ACC112 (cell line): ENCODE data around the gene MSANTD1.

ENCODE experiments used
- H2AFZ ChIP-seq: fragments of 200-600 bp; sonication (generic); one replicate; pipeline ENCODE4 v1.6.0; 2017; ENCODE audit warnings: antibody characterized with exemption, low read length; ENCODE audit not compliant: unreplicated experiment
- H3K27ac ChIP-seq: fragments of 200-600 bp; sonication (generic); 2 replicates; pipeline ENCODE4 v1.5.1; 2014; ENCODE audit warnings: low read depth, mild to moderate bottlenecking, antibody characterized with exemption, low read length, moderate library complexity
- H3K27me3 ChIP-seq: fragments of 200-600 bp; sonication (generic); 2 replicates; pipeline ENCODE4 v1.6.1; 2014; ENCODE audit warnings: mild to moderate bottlenecking, antibody characterized with exemption, low read length, moderate library complexity, mixed read lengths; ENCODE audit not compliant: insufficient read depth
- H3K36me3 ChIP-seq: fragments of 200-600 bp; sonication (generic); 2 replicates; pipeline ENCODE4 v1.6.1; 2016; ENCODE audit warnings: mild to moderate bottlenecking, antibody characterized with exemption, low read length, moderate library complexity, mixed read lengths; ENCODE audit not compliant: insufficient read depth
- H3K4me1 ChIP-seq: fragments of 200-600 bp; sonication (generic); one replicate; pipeline ENCODE4 v1.6.1; 2016; ENCODE audit warnings: low read length, mixed read lengths; ENCODE audit not compliant: insufficient read depth, unreplicated experiment, control insufficient read depth
- H3K4me3 ChIP-seq: fragments of 200-600 bp; sonication (generic); 2 replicates; pipeline ENCODE4 v1.5.1; 2014; ENCODE audit warnings: mild to moderate bottlenecking, low read depth, low read length
- H3K79me2 ChIP-seq: fragments of 200-600 bp; sonication (generic); one replicate; pipeline ENCODE4 v1.6.0; 2016; ENCODE audit warnings: low read length; ENCODE audit not compliant: control insufficient read depth, unreplicated experiment, insufficient read depth

Gene MSANTD1

DNA sequence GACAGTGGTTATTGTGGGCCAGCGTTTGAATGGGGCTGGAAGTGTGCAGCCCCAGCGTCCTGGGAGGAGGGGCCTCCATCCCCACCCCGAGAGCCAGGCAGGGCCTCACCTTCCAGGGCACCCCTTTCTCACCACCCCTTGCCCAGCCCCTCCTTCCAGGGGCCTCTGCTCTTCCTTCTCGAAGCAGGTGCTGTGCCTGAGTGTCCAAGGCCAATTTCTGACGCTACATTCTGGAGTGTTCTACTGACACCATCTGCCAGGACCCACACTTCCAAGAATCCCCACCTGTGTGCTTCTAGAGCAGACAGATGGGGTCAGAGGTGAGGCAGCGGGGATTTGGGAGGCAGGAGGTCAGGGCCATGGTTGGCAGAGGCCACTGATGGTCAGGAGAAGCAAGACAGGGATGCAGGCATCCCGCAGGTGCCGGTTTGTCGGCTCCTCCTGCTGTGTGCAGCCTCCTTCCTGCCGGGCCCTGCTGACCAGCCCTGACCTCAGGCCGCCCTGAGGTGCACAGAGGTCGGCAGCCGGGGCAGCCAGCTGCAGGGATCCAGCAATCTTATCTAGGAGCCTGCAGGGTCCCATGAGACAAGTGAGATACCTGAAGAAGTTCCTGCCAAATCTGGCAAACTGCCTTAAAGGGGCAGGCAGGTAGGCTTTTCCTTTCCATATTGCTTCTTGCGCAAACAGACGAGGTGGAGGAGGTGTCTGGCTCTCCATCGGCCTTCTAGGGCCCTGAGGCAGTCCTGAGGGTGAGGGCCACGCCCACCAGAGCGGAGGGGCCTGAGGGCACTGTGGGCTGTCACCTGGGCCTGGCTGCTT, 18.8 kb downstream of the MSANTD1 start:
- H3K79me2 ChIP-seq, result no peaks in the 10 kb centered on the region
- no peak overlapping the region for H3K27ac ChIP-seq
- no peak overlapping the region for H2AFZ ChIP-seq
- H3K27me3 ChIP-seq, result peaks cover 8% of the 10 kb centered on the region; the same call in 1 of the 2 replicates
- H3K4me3 ChIP-seq, result no peak overlapping the region
- H3K36me3 ChIP-seq, result no peaks in the 10 kb centered on the region
- no peaks in the 10 kb centered on the region for H3K4me1 ChIP-seq

DNA sequence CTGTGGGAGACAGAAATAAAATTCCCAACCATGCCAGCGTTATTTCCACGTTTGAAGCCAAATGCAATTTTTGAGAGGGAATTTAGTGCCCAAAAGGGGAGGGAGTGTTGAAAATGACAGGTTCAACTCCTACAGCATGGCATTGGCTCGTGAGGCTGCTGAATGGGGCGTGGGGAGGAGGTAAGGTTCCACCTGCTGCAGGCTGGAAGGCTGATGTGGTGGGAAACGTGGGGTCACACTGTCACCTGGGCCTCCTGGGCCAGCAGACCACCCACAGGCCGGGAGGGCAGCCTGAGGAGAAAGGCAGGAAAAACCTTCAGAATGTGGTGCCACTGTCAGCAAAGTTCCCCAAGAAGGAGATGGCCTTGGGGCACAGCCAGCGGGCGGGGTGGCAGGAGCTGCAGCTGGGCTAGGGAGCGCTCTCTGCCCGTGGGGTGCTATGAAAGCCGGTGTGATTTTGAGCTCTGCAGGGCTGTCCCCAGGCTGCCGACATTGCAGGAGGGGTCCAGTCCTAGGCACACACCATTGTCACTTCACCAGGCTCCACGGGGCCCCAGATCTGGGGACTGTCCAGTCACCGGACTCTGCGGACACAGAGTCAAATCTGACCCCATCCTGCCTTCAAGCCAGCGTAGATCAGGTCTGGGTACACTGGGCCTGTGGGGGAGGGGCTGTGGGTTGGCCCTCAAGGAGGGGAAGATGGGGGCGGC, 19.6 kb downstream of the MSANTD1 start:
- Histone ChIP-seq H3K79me2 (no peaks in the 10 kb centered on the region), H3K4me1 (no peaks in the 10 kb centered on the region), H3K36me3 (no peaks in the 10 kb centered on the region), H3K4me3 (no peak overlapping the region), H3K27me3 (peaks cover 8% of the 10 kb centered on the region; the same call in 1 of the 2 replicates), H3K27ac (no peak overlapping the region), H2AFZ (no peak overlapping the region)

DNA sequence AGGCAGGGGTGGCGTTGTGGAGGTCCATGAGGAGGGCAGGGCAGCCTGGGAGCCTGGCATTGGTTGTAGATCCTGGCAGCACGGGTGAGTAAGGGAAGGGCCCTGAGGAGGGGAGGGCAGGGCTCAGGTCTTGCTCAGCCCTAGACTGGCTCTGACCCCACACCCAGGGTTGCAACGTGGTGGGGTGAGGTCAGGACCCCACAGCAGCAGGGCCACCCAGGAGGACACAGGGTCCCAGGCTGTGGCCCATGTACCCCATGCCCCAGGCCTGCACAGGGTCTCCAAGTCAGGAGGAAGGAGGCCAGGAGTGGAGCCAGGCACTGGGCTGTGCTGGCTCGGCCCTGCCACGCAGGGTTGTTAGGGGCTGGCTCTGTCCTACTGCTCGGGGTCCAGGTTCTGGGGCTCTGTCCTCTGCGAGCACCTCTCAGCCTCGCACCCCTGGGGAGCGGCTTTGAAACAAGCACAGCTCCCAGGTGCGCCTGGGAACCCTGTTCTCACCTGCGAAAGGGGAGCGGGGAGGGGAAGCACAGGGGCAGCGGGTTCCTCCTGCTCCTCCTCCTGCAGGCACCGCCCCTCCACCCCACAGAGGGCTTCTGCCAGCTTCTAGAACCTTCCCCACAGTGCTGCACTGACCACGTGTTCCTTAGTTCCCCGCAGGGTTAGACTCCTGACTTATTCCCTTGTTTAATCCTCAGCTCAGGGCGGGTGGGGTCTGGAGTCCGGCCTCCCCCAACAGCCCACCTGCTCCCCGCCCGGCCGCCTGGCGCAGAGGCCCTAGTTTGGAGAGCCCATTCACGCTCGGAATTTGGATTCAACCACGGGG, 20.4 kb downstream of the MSANTD1 start:
- Histone ChIP-seq H3K79me2 (no peaks in the 10 kb centered on the region), H3K36me3 (no peaks in the 10 kb centered on the region), H3K27ac (no peak overlapping the region), H3K4me3 (no peak overlapping the region), H3K4me1 (no peaks in the 10 kb centered on the region), H2AFZ (no peak overlapping the region), H3K27me3 (peaks cover 8% of the 10 kb centered on the region; the same call in 1 of the 2 replicates)

DNA sequence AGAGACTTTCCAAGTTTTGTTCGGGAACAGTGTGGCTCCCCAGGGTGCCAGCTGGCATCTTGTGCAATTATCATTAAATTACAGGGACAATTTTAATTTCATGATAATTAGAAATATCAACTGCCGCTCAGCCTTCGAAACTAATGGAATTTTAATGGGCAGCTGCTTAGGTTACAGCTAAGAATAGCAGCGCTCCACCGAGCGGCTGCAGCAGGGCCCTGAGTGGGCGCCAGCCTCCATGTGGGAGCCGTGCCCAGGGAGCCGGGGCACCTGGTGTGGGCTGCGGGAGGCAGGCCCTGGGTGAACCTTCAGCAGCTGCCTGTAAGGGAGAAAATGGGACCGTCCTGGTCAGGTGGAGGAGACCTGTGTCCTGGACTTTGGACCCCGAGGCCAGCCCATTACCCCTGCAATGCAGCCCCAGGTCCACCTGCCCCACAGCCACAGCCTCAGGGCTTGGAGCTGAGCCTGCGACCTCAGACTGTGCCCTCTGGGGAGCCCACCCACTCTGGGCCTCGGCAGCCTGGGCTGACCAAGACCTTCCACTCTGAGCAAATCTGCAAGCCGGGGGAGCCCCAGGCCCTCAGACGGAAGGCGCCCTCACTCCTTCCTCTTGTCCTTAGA, 21.1 kb downstream of the MSANTD1 start:
- Histone ChIP-seq H2AFZ (no peak overlapping the region), H3K27ac (no peak overlapping the region), H3K4me1 (no peaks in the 10 kb centered on the region), H3K4me3 (no peak overlapping the region), H3K36me3 (no peaks in the 10 kb centered on the region), H3K27me3 (peaks cover 8% of the 10 kb centered on the region; the same call in 1 of the 2 replicates), H3K79me2 (no peaks in the 10 kb centered on the region)

DNA sequence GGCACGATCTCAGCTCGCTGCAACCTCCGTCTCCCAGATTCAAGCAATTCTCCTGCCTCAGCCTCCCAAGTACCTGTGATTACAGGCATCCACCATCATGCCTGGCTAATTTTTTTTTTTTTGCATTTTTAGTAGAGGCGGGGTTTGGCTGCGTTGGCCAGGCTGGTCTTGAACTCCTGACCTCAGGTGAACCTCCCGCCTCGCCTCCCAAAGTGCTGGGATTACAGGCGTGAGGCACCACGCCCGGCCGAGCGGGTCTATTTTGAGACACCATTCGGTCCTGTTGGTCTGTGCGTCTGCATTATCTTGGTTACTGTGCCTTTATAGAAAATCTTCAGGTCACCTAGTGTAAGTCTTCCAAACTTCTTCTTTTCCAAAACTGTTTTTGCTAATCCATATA, 22.2 kb downstream of the MSANTD1 start:
- Histone ChIP-seq H3K4me1 (no peaks in the 10 kb centered on the region), H3K27me3 (peaks cover 8% of the 10 kb centered on the region; the same call in 1 of the 2 replicates), H3K79me2 (no peaks in the 10 kb centered on the region), H2AFZ (no peak overlapping the region), H3K36me3 (no peaks in the 10 kb centered on the region), H3K4me3 (no peak overlapping the region), H3K27ac (no peak overlapping the region)

DNA sequence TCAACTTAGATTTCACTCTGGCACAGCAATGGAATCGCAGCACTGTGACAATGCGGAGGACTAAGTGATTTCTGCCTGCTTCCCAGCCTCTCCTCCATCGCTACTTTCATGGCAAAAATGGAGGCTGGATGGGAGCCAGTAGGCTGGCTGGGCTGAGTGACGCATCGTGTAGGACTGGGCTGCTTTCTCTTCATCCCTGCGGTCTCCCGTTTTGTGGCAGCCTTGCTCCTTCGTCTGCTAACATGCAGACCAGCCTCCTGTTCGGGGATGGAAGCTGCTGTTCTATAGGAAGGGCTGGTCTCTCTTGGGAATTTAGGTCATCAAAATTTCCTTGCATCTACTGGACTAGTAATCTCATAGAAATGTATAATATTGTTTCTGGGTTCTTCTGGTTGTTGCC, 28.0 kb downstream of the MSANTD1 start:
- H3K27me3 ChIP-seq, result peaks cover 31% of the 10 kb centered on the region
- no peaks in the 10 kb centered on the region for H3K4me1 ChIP-seq
- no peak overlapping the region for H3K4me3 ChIP-seq
- no peak overlapping the region for H3K27ac ChIP-seq
- no peaks in the 10 kb centered on the region for H3K79me2 ChIP-seq
- H3K36me3 ChIP-seq, result no peaks in the 10 kb centered on the region
- no peak overlapping the region for H2AFZ ChIP-seq

DNA sequence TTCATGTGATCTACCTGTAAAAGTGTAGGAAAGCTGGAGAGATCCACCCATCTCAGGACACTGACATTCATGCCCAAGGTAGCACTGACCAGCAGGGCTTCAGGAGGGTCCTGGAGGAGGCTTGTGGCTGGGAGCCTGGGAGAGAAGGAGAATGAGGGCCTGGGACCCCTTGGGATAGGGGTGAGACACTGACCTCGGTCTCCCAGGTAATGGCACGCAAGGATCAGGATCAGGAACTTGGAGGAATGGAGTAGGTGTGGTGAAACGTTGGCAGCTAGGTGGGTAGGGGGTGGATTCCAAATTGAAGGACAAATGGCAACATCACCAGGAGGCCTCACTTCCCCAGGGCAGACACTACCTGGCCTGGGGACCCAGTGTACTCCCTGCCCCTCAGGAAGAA, 31.5 kb downstream of the MSANTD1 start:
- H2AFZ ChIP-seq, result no peak overlapping the region
- no peak overlapping the region for H3K27ac ChIP-seq
- no peaks in the 10 kb centered on the region for H3K4me1 ChIP-seq
- peaks cover 28% of the 10 kb centered on the region for H3K27me3 ChIP-seq
- H3K79me2 ChIP-seq, result no peaks in the 10 kb centered on the region
- no peaks in the 10 kb centered on the region for H3K36me3 ChIP-seq
- H3K4me3 ChIP-seq, result no peak overlapping the region

GRCh38 chr4:3283483-3283882, 34.5 kb downstream of the MSANTD1 start:
- H3K36me3 ChIP-seq, result no peaks in the 10 kb centered on the region
- H3K27ac ChIP-seq, result no peak overlapping the region
- peaks cover 47% of the 10 kb centered on the region for H3K27me3 ChIP-seq
- H3K4me1 ChIP-seq, result no peaks in the 10 kb centered on the region
- no peak overlapping the region for H3K4me3 ChIP-seq
- no peaks in the 10 kb centered on the region for H3K79me2 ChIP-seq
- no peak overlapping the region for H2AFZ ChIP-seq

- no peak overlapping the region for H3K27ac ChIP-seq
- no peak overlapping the region for H2AFZ ChIP-seq
- H3K4me3 ChIP-seq, result no peak overlapping the region
- H3K36me3 ChIP-seq, result no peaks in the 10 kb centered on the region
- H3K27me3 ChIP-seq, result peaks cover 47% of the 10 kb centered on the region
- H3K79me2 ChIP-seq, result no peaks in the 10 kb centered on the region
- H3K4me1 ChIP-seq, result no peaks in the 10 kb centered on the region
These were observed 35.0 kb downstream of the MSANTD1 start for GRCh38 chr4:3283916-3284315.
